Measurements from ENCODE around the gene FANCC.

FANCC gene

DNA sequence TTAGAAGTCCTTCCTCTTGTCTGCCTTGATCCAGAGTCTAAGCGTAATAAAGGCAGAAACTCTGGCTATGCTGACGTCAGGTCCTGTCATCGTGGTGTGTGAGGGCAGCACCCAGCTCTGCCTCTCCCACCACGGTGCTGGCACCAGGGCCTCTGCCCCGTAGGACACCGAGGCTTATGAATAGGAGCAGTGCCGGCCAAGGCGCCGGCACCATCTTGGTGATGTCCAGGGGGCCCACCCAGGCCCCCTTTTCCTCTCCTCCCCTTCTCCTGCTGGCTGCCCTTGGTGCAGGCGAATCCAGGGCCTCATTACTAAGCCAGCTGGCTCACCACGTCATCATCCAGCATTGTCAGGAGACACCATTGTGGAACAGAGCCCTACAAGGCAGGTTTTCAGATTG lies 252.3 kb downstream of the FANCC start:
- no peak for DNase-seq (ENCODE audit: low read depth)

DNA sequence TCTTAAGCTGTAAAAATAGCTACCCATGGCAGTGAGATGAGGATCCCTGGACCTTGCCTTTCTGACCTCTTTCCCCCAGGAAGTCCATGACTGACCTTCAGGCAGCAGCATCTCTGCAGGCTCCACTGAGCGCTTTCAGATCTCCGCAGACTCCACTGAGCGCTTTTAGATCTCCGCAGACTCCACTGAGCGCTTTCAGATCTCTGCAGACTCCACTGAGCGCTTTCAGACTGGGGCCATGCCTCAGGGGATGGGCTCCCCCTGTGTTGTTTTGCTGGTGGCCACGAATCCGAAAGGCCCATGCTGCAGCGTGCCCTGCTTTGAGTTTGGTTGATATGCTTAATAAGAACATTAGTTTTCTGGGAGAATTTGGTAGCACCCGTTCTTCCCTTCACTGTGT lies 254.2 kb downstream of the FANCC start:
- DNase-seq (ENCODE audit: low read depth), result no peak
- no peak overlapping the region for H3K4me3 ChIP-seq (ENCODE audit: low read depth, low read length)

More for the DNA sequence above, 252.3 kb downstream of the FANCC start:
- H3K4me3 ChIP-seq (ENCODE audit: low read depth, low read length), result no peak overlapping the region

DNA sequence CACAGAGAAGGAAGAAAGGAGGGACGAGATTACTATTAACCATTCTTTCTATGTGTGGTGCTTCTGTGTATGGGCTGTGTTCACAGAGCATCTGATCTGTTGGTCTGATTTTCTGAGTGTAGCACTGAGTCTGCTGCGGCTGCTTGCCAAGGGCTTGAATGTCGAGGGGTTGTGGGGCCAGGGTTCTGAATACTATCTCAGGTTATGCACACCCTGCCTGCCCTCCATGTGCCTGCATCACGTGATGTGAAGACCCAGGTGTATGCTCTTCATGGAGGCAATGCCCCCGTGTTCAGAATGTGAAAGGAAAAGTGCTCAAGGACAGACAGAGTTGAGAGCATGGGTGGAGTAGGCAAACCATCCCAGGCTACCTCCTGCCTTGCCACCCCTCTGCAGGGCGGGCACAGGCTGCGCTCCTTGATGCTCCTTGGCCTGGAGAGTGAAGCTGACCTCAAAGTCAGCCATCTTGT lies 254.9 kb downstream of the FANCC start:
- no peak overlapping the region for H3K4me3 ChIP-seq (ENCODE audit: low read depth, low read length)
- DNase-seq (ENCODE audit: low read depth), result no peak

DNA sequence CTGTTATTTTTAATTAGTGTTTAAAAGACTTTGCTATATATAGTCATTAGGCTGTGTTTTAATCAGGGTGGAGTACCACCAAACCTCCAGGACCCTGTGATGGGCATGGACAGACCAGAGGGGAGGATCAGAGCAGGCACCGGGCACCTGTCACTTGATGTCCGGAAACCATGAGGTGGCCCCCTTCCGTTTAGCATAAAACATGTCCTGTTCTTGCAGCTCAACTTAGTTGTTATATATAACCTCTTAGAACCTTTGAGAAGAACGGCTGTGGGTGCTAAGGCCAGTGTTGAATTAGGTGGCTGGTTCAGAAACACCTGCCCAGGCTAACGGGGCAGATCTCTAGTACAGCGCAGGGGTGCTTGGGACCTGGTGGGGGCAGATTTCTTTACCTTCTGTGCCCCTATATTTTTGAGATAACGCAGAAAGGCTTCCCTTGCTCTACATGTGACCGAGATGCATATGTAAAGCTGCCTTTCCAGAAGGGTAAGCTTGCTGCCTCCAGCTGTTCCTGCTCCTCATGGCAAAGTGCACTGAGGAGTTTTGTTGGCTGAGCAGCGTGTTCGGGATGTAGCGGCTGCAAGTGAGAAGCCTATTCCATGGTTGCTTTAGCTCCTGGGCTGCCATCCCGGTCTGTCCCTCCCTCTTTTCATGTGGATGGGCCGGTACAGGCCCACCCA lies 255.5 kb downstream of the FANCC start:
- no peak overlapping the region for H3K4me3 ChIP-seq (ENCODE audit: low read depth, low read length)
- no peak for DNase-seq (ENCODE audit: low read depth)

DNA sequence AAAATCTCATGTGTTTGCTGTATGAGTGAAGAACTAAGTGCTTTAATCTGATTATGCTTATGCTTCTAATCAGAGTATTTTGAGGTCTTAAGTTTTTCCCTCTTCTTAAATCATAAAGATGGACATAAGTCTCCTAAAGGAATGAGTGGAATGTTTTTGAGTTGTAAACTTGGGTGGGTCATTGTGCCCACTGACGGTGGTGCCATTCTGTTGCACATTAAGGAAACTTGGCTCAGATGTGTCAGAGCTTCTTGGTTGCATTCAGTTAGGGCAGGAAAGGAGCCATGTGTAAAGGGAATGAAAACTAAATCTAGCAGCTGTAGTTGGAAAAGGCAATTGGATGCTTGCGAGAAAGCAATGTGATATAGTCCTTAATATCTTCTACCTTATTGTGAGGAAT lies 256.6 kb downstream of the FANCC start:
- DNase-seq (ENCODE audit: low read depth), result no peak
- H3K4me3 ChIP-seq (ENCODE audit: low read depth, low read length), result no peak overlapping the region

DNA sequence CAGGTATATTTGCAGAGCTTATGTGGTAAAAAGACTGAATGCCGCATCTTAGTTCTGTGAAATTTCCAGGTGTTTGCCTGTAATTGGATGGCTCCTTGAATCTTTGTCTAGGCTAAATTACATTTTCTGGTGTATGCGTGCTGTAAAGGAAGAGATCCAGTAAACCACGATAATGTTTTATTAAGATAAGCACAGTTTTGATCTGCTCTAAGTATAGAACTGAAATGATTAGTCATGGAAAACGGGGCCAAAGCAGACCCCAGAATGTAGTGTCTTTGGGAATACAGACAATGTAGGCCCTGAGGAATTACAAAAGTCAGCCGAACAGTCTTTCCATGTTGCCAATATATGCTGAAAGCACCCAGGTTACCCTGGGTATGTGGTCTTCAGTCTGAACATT lies 257.3 kb downstream of the FANCC start:
- DNase-seq (ENCODE audit: low read depth), result no peak
- H3K4me3 ChIP-seq (ENCODE audit: low read depth, low read length), result no peak overlapping the region

DNA sequence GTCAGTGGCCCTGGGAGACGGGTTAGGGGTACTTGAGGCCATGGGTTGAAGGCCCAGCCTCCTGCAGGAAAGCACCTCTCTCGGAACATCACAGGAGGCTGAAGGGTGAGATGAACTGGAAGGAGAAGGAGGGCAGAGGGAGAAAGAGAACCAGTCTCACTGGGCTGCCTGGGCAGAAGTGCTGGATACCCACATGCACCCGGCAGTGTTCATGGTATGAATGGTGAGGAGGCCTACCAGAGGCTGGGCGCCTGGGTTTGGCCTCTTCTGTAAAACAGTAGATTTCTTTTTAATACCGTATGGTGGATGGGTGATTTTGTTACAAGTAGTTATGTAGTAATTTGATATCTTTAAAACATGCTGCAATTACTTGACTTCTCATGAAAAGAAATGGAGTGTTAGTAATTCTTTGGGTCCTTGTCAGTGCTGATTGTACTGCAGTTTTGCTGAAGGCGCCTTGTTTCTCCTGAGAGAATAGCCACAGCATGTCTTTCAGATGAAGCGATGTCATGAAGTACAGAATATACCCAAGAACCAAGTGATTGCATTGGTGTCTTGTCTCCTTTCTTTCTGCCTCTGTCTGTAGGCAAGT lies 258.6 kb downstream of the FANCC start:
- DNase-seq (ENCODE audit: low read depth), result no peak
- H3K4me3 ChIP-seq (ENCODE audit: low read depth, low read length), result no peak overlapping the region

DNA sequence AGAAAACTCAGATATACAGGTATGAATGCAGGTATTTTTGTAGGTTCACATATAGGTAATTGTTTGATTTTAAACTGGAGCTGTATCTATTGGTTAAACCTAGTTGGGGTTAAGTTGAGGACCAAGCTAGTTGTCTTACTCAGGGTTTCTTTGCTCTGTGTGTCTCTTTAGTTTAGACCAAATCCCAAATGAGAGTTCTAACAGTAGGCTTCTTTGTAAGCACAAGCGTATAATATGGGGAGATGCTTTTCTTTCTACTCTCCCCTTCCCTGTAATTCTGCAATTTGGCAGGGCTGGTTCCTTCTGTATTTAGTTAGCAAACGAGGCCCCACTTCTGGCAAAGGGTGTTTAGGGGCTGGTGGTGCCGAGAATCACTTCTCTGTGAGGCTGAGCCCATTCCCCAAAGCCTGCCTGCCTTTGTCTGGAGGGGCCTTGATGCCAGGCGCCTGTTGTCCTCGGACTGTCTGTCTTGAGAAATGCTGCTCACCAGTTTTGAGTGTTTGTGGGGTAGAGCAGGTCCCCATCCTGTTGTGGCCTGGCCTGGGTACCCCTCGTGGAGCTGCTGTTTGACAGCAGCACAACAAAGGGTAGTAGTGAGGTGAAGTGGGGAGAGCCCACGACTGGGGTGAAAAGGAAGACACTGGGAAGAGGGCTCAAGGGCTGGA lies 259.3 kb downstream of the FANCC start:
- no peak for DNase-seq (ENCODE audit: low read depth)
- no peak overlapping the region for H3K4me3 ChIP-seq (ENCODE audit: low read depth, low read length)

DNA sequence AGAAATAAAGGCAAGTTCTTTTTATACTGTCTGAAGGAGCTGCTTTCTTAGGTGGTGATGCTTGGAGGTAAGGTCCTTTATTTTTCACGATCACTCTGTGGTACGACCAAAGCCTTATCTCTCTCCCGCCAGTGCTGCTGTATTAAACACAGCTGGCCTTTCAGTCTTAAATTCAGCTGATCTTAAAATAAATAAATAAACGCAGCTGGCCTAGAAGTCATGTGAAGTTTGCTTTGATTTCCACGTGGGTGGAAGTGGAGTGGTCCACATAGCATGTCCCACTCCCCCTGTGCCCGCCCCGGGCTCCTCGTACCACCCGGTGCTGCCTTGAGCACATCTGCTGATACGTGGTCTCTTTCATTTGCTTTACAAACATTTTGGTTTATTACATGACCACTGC lies 260.4 kb downstream of the FANCC start:
- H3K4me3 ChIP-seq (ENCODE audit: low read depth, low read length), result no peak overlapping the region
- DNase-seq (ENCODE audit: low read depth), result no peak

DNA sequence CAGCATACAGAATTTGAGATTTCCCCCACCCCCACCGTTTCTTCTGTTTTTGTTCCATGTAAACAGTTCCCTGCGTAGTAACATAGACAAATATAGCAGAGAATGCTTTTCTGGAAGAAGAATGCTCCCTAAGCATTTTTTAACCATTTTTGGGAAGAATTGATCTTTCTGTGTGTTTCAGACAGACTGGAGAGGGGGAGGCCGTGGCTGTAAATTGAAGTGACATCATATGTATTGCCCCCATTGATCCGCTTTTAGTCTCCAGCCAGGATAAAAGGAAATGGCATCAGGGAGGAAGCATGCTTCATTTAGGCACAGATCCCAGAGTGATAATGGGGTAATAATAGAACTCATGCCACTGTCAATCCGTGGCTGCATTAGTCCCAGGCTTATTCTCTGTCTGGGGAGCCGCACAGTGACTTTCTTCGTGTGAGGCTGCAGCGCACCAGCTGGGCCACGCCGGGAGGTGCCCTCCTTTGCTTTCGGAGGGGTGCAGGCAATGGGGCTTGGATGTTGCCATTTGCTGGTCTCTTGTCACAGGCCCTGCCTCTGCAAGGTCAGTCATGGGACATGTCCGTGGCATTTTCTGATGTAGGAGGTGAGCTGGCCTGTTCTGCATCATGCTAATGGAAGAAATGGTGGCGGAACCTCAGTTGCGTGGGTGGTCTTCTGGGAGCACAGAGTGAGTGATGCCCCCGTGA lies 261.5 kb downstream of the FANCC start:
- peak; percentile 48 for DNase-seq (ENCODE audit: low read depth)

DNA sequence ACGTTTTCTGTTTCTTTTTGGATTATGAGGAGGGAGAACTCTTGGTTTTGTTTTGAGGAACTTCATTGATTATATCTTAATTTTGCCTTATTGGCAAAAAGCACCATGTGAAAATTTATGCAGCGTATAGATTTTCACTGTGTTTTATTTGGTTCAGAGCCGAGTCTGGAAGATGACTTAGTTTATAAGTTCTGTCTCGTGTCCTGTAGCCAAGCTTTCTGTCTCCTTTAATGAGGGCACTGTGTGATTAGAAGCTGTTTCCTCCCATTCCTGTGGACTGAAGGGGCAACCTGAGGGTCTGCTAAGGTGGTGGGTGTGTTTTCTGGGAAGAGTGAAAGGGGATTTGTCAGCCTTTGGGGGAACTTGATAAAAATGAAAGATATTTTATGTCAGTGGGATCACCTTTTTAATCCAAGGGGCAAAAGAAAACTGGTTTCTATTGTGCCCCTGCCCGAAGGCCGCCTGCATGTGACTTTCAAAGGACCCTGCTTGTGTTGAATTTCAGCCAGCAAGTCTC lies 262.1 kb downstream of the FANCC start:
- no peak for DNase-seq (ENCODE audit: low read depth)
- H3K4me3 ChIP-seq (ENCODE audit: low read depth, low read length), result no peak overlapping the region

More for the DNA sequence above, 261.5 kb downstream of the FANCC start:
- no peak overlapping the region for H3K4me3 ChIP-seq (ENCODE audit: low read depth, low read length)

DNA sequence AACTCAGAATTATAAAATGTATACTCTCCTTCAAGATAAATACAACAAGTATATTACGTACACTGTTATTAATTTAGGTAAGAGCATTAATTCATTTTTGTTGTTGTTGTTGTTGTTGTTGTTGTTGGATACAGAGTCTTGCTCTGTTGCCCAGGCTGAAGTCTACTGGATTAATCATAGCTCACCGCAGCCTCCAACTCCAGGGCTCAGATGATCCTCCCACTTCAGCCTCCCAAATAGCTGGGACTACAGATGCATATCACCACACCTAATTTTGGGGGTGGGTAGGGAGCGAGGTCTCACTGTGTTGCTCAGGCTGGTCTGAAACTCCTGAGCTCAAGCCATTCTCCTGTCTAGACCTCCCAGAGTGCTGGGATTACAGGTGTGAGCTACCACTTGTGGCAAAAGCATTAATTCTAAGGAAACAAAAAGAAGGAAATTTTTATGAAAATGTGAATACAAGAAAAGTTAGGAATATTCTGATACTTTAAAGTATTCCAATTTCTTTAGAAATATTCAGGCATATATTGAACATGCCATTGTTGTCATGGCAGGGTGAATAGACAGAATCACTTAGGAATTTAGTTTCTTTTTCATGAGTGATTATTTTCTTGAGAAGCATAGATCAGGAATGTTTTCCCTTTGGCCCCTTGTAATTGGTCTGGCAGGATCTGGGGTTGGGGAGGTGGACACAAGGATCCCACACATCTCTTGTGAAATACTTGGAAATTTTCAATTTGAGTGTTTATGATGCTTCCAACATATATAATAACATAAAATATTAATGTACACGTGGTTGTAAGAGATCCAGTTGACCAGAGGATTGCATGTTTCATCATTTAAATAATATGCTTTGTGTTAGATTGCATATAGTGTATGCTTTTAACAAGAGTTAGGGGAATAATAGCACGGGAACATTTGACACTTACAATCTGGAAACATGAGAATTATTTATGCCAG lies 263.6 kb downstream of the FANCC start:
- DNase-seq (ENCODE audit: low read depth), result no peak
- H3K4me3 ChIP-seq (ENCODE audit: low read depth, low read length), result no peak overlapping the region

DNA sequence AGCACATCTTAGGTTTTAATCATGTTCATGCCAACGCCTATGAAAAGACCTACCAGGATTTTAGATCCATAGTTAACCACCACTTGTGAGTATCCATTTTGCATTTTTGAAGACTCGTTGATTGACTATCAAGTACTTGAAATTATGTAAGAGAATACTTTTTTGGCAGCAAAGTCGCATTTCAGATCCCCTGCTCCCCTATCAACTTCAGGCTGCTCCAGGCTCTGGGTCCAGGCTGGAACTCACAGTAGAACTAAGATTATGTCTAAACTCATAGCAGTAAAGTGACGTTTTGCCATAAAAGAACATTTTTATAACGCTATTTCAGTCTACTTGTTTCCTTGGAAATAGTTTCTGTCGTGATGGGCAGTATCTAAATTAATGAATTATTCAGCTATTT lies 267.7 kb downstream of the FANCC start:
- H3K4me3 ChIP-seq (ENCODE audit: low read depth, low read length), result peak overlapping the region; percentile 1
- no peak for DNase-seq (ENCODE audit: low read depth)
